SJSA1 (cell line): ENCODE results near the gene ST7L. TPM values are rescaled to one million over a fixed set of nuclear protein-coding genes. Genes with fewer than 3 reads are reported as not detected.
"Not testable (repeated sequence)": the region's sequence is repeated elsewhere in the genome, so short reads cannot be mapped to it uniquely, and the experiment has no call there.

Experiments
- DNase-seq, 2 experiments: peaks; one replicate each; pipeline ENCODE4 v3.0.0-alpha.2; 2015 to 2020; ENCODE audit warnings: low spot score in 2 of 2, low read depth in 1 of 2
- H3K27ac ChIP-seq: fragments of 250-450 bp; sonication (Bioruptor Pico); 2 replicates; pipeline ENCODE4 v1.5.1; 2020; ENCODE audit warnings: mild to moderate bottlenecking, moderate library complexity
- H3K27me3 ChIP-seq: fragments of 250-450 bp; sonication (Bioruptor Pico); replicated peaks from 2 replicates; pipeline ENCODE4 v1.5.1; 2020; ENCODE audit warnings: mild to moderate bottlenecking, moderate library complexity
- H3K36me3 ChIP-seq: fragments of 250-450 bp; sonication (Bioruptor Pico); 2 replicates; pipeline ENCODE4 v1.5.1; 2020; ENCODE audit warnings: mild to moderate bottlenecking
- H3K4me1 ChIP-seq: fragments of 250-450 bp; sonication (Bioruptor Pico); replicated peaks from 2 replicates; pipeline ENCODE4 v1.6.1; 2021; ENCODE audit warnings: mild to moderate bottlenecking
- H3K4me3 ChIP-seq: fragments of 250-450 bp; sonication (Bioruptor Pico); 2 replicates; pipeline ENCODE4 v1.5.1; 2020; ENCODE audit warnings: mild to moderate bottlenecking
- H3K9me3 ChIP-seq: fragments of 250-450 bp; sonication (Bioruptor Pico); replicated peaks from 2 replicates; pipeline ENCODE4 v1.5.1; 2020; ENCODE audit warnings: mild to moderate bottlenecking
- total RNA-seq: library from RNA; depleted of rRNA; stranded (reverse); fragments of >200 nt; shearing (Covaris generic); gene quantifications from 2 replicates; pipeline ENCODE4 v1.2.3, GENCODE V29; 2014; rRNA removed

Gene ST7L, protein sequence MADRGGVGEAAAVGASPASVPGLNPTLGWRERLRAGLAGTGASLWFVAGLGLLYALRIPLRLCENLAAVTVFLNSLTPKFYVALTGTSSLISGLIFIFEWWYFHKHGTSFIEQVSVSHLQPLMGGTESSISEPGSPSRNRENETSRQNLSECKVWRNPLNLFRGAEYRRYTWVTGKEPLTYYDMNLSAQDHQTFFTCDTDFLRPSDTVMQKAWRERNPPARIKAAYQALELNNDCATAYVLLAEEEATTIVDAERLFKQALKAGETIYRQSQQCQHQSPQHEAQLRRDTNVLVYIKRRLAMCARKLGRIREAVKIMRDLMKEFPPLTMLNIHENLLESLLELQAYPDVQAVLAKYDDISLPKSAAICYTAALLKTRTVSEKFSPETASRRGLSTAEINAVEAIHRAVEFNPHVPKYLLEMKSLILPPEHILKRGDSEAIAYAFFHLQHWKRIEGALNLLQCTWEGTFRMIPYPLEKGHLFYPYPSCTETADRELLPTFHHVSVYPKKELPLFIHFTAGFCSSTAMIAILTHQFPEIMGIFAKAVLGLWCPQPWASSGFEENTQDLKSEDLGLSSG
- total RNA-seq: 15.0 and 28.4 TPM in 2 replicates

DNA sequence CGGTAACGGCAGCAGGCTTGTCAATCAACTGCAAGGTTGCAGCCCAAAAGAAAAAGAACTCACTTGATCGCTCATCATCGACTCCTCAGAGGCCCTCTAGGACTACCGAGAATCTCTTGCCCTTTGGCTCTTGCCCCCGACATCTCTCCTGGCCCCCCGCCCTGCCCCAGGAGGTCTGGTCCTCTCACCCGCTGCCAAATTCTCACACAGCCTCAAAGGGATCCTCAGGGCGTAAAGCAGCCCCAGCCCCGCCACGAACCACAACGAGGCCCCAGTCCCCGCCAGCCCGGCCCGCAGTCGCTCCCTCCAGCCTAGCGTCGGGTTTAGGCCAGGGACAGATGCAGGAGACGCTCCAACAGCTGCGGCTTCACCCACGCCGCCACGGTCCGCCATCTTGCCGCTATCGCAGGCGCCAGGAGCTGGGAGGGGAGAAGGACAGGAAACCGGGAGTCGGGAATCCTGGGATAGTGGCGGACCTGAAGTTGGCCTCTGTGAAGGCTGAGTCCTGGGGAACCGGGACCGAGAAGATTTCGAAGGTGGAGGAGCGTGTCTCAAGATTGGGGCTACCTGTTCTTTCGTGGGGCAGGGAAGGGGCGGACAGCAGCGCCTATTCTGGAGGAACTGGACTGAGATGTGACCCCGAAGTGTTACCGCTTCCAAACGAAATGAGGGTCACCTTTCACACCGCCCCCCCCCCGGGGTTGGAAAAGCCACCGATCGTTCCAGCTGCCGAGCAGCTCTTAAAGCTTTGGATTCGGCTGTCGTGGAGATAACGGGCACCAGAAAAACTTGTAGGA, at the start of gene ST7L:
TSS of gene ST7L (minus strand) at position 421 of the 797 bp plus-strand sequence. CDS start at position 393, 28 bp downstream.
- Histone ChIP-seq H3K27me3 (no peaks in the 10 kb centered on the region), H3K36me3 (peaks cover 37% of the 10 kb centered on the region), H3K9me3 (no peaks in the 10 kb centered on the region), H3K27ac (peak within 1 kb of the TSS; percentile 96), H3K4me1 (peaks cover 23% of the 10 kb centered on the region), H3K4me3 (peak within 1 kb of the TSS; percentile 68)
- DNase-seq: peak; percentile 73 to 82

DNA sequence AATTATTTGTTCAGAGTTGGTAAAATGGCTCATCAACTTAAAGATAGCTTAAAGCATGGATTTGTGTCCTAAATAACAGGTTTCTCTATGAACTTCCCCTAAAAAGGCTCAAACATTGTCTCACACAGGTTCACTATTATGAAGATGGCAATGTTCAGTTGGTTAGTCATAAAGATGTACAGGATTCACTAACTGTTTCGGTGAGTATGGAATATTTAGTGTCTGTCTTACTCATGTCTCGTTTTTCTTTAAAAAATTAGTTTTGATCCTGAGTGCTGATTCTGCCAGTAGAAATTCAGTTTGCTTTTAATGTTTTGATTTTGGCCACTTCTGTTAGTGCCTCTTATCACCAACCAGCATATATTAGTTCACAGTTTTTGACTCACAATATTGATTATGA, 48.0 kb upstream of the ST7L start:
- Histone ChIP-seq H3K4me1 (no peaks in the 10 kb centered on the region), H3K27ac (no peak overlapping the region), H3K36me3 (peaks cover 96% of the 10 kb centered on the region), H3K27me3 (no peaks in the 10 kb centered on the region; the same call in 1 of the 2 replicates), H3K9me3 (no peaks in the 10 kb centered on the region), H3K4me3 (no peak overlapping the region)
- DNase-seq: no peak

DNA sequence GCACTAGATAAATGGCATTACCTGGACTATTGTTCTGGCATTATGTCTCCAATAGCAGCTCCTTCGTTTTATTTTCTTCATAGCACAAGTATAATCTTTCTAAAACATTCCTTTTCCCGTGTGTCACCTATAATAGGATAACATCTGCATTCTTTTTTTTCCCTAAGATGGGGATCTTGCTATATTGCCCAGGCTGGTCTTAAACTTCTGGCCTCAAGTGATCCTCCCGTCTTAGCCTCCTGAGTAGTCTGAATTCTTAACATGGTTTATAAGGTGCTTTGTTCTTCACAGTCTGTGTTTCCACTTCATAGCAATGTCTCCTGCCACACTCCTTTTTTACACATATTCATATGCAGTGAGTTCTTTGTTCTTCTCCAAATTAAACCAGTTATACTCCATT, 46.9 kb upstream of the ST7L start:
- Histone ChIP-seq H3K4me3 (no peak overlapping the region), H3K9me3 (no peaks in the 10 kb centered on the region; the same call in 1 of the 2 replicates), H3K27ac (no peak overlapping the region), H3K27me3 (no peaks in the 10 kb centered on the region; the same call in 1 of the 2 replicates), H3K4me1 (no peaks in the 10 kb centered on the region), H3K36me3 (peaks cover 96% of the 10 kb centered on the region)
- DNase-seq: no peak

DNA sequence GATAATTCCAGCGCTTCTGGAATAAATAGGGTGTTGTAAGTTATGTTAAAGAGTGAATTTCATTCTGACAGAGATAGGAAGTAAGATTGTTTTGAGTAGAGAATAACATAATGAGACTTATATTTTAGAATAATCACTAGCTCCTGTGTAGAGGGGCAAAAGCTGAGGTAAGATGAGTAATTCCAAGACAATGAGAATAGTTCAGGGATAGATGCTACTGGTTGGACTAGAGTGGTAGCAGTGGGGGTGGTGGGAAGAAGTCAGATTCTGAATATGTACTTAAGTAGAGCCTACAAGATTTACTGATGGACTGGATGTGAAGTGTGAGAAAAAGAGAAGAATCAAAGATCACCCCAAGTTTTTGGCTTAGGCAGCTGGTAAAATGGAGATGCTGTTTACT, 32.3 kb upstream of the ST7L start:
- Histone ChIP-seq H3K4me1 (no peaks in the 10 kb centered on the region; the same call in 1 of the 2 replicates), H3K27me3 (no peaks in the 10 kb centered on the region), H3K36me3 (peaks cover 93% of the 10 kb centered on the region), H3K27ac (no peak overlapping the region), H3K4me3 (no peak overlapping the region), H3K9me3 (no peaks in the 10 kb centered on the region)
- no peak for DNase-seq

DNA sequence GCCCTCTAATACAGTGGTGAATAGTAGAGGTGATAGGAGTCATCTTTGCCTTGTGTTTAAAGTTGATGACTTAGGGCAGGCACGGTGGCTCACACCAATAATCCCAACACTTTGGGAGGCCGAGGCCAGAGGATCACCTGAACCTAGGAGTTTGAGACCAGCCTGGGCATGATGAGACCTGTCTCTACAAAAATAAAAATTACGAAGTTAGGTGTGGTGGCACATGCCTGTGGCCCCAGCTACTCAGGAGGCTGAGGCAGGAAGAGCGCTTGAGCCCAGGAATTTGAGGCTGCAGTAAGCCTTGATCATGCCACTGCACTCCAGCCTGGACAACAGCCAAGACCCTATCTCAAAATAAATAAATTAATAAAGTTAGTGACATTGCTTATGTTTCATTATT, 27.3 kb upstream of the ST7L start:
- Histone ChIP-seq H3K4me3 (no peak overlapping the region), H3K4me1 (no peaks in the 10 kb centered on the region; the same call in 1 of the 2 replicates), H3K36me3 (peaks cover 75% of the 10 kb centered on the region), H3K9me3 (no peaks in the 10 kb centered on the region), H3K27me3 (no peaks in the 10 kb centered on the region), H3K27ac (no peak overlapping the region)
- no peak for DNase-seq

DNA sequence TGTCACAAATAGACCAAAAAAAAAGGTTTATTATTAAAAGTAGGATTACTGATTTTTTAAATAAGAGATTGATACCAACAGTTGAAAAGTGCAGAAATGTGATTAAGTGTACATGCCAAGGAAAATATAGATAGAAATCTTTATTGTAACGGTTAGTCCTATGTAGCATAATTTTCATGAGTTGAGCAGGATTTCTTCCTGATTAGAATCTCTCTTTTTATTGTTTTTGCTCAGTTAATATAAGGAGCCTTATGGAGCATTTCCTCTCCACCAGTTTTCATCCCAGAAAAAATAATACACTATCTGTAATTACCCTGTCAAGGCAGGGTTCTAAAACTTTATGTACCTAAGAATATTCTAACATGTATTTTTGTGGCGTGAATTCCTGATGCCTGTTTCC, 24.1 kb upstream of the ST7L start:
- no peaks in the 10 kb centered on the region for H3K27me3 ChIP-seq
- no peak for DNase-seq
- no peak overlapping the region for H3K27ac ChIP-seq
- peaks cover 4% of the 10 kb centered on the region for H3K4me1 ChIP-seq
- H3K4me3 ChIP-seq: no peak overlapping the region
- peaks cover 50% of the 10 kb centered on the region for H3K36me3 ChIP-seq
- H3K9me3 ChIP-seq: no peaks in the 10 kb centered on the region

DNA sequence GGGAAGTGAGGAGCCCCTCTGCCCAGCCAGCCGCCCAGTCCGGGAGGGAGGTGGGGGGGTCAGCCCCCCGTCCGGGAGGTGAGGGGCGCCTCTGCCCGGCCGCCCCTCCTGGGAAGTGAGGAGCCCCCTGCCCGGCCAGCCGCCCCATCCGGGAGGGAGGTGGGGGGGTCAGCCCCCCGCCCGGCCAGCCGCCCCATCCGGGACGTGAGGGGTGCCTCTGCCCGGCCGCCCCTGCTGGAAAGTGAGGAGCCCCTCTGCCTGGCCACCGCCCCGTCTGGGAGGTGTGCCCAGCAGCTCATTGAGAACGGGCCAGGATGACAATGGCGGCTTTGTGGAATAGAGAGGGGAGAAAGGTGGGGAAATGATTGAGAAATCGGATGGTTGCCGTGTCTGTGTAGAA, 21.5 kb upstream of the ST7L start:
- H3K4me3 ChIP-seq, H3K9me3 ChIP-seq, H3K27me3 ChIP-seq, H3K27ac ChIP-seq, DNase-seq: not testable (repeated sequence)
- Histone ChIP-seq H3K36me3 (peaks cover 38% of the 10 kb centered on the region), H3K4me1 (peaks cover 29% of the 10 kb centered on the region)

DNA sequence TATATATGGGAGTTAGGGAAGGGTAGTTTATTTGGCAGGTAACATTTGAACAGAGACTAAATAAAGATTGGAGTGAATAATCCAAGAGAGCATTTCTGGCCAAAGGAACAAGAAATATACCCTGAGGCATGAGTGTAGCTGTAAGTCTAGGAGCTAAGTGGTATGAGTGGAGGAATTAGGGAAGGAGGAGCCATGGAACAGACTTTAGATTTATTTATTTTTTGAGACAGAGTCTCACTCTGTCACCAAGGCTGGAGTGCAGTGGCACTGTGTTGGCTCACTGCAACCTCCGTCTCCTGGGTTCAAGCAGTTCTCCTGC, 19.1 kb upstream of the ST7L start:
- Histone ChIP-seq H3K27me3 (no peaks in the 10 kb centered on the region), H3K9me3 (no peaks in the 10 kb centered on the region), H3K27ac (peak overlapping the region; percentile 9; the same call in 1 of the 2 replicates), H3K36me3 (peaks cover 18% of the 10 kb centered on the region), H3K4me3 (no peak overlapping the region), H3K4me1 (peaks cover 53% of the 10 kb centered on the region)
- no peak for DNase-seq

DNA sequence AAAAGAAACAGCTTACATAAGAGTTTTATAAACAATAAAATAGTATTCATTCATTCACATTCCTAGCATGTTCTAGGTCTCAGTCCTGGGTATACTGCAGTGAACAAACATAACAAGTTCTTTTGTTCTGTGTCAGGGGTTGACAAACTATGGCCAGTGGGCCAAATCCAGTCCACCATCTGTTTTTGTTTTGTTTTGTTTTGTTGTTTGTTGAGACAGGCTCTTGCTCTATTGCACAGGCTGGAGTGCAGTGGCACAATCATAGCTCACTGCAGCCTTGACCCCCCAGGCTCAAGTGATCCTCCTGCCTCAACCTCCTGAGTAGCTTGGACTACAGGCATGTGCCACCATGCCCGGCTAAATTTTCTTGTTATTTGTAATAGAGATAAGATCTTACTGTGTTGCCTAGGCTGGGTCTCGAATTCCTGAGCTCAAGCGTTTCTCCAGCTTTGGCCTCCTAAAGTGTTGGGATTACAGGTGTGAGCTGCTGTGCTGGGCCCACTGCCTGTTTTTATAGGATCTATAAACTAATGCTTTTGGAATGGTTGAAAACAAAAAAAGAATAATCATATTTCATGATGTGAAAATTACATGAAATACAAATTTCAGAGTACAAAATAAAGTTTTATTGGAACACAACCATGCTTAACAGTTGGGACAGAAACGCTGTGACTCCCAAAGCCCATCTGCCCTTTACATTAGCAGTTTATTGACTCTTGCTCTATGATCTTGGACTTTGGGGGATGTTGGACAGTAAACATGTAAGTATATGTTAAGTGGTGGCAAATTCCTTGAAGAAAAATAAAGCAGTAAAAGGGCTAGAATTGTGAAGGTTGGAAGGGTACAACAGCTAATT, 18.5 kb upstream of the ST7L start:
- Histone ChIP-seq H3K4me3 (no peak overlapping the region), H3K9me3 (no peaks in the 10 kb centered on the region), H3K27ac (peak overlapping the region; percentile 42), H3K4me1 (peaks cover 54% of the 10 kb centered on the region), H3K27me3 (no peaks in the 10 kb centered on the region), H3K36me3 (peaks cover 12% of the 10 kb centered on the region)
- peak; percentile 64 to 85 for DNase-seq

DNA sequence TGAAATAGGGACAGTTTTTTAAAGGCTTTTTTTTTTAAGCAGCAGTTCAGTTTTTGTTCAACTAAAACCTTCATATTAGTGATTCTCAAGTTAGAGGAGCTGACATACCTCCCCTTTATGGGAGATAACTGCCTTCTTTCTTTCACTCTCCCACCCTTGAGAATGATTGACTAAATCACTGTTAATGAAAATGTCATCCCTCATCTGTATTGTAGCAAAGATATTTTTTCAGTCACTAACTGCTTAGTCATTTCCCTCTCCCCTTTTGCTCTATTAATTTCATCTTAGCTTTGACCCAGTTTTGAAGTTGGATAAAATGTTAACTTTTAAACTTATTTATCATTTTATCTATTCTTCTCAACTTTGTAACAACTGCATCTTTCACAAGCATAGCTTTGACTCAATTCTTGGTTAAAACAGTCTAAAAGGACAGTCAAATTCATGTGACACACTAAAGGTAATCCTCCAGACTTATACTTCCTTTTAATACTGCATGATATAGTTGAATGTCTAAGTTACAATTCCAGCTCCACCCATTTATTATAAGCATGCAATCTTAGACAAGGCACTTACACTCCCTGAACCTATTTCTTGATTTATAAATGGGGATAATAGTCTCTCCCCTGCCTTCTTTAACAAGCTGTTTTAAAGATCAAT, 17.8 kb upstream of the ST7L start:
- Histone ChIP-seq H3K4me1 (peaks cover 54% of the 10 kb centered on the region), H3K9me3 (no peaks in the 10 kb centered on the region), H3K36me3 (peaks cover 9% of the 10 kb centered on the region; the same call in 1 of the 2 replicates), H3K27ac (peak overlapping the region; percentile 42), H3K4me3 (no peak overlapping the region), H3K27me3 (no peaks in the 10 kb centered on the region)
- no peak for DNase-seq

DNA sequence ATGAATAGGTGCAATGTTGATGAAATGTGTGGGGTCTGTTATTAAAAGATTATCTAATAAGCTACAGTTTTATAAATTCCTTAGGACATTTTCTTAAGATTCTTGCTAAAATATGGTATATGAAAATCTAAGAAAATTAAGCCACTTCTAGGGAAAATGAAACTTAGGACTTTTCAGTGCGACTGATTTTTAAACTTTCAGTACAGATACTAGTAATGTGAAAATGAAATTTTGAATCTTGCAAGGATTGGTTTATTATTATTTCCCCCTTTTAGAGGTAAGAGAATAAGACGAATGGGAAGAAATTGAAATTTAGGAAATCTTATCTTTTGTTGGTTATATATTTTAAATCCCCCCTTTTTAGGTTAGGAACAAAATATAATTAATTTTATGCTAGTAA, 17.1 kb upstream of the ST7L start:
- Histone ChIP-seq H3K4me1 (peaks cover 55% of the 10 kb centered on the region), H3K36me3 (peaks cover 15% of the 10 kb centered on the region), H3K4me3 (no peak overlapping the region), H3K27me3 (no peaks in the 10 kb centered on the region), H3K27ac (peak overlapping the region; percentile 42), H3K9me3 (no peaks in the 10 kb centered on the region)
- DNase-seq: no peak

DNA sequence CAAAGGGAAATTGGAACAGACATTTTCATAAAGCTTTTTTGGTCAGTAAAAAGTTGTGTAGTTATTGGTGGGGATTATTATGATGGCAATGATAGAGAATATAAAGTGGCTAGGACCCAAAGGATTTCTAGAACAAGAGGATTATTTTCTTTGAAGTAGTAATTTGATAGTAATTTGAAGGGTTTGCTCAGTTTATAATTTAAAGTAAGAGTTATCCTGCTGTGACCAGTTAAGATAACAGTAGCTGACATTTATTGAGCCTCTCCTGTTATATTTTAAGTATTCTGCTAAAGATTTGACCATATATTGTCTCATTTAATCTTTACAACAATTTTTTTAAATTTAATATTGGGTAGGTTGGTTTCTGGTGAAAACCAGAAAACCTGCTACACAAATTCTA, 15.4 kb upstream of the ST7L start:
- Histone ChIP-seq H3K4me1 (peaks cover 62% of the 10 kb centered on the region), H3K4me3 (no peak overlapping the region), H3K9me3 (no peaks in the 10 kb centered on the region), H3K36me3 (peaks cover 29% of the 10 kb centered on the region), H3K27me3 (no peaks in the 10 kb centered on the region), H3K27ac (no peak overlapping the region)
- DNase-seq: no peak

DNA sequence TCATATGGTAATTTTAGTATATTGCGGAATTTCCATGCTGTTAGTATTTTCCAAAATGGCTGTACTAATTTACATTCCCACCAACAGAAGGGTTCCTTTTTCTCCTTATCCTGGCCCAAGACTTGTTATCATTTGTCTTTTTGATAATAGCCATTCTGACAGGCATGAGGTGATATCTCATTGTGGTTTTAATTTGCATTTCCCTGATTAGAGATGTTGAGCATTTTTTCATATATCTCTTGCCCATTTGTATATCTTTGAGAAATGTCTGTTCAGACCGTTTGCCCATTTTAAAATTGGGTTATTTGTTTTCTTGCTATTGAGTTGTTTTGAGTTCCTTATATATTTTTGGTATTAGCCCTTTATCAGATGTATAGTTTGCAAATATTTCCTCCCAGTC, 14.7 kb upstream of the ST7L start:
- no peaks in the 10 kb centered on the region for H3K27me3 ChIP-seq
- peaks cover 62% of the 10 kb centered on the region for H3K4me1 ChIP-seq
- no peak overlapping the region for H3K4me3 ChIP-seq
- peaks cover 36% of the 10 kb centered on the region for H3K36me3 ChIP-seq
- H3K27ac ChIP-seq: no peak overlapping the region
- DNase-seq: no peak
- H3K9me3 ChIP-seq: no peaks in the 10 kb centered on the region
